Progenitor cell of endocrine pancreas (in vitro differentiated cells): ENCODE results near the gene UCP3. TPM values are rescaled to one million over a fixed set of nuclear protein-coding genes. Genes with fewer than 3 reads are reported as not detected.

Experiments
- DNase-seq: peaks from one replicate; pipeline ENCODE4 v3.0.0; 2021; ENCODE audit warnings: low spot score; ENCODE audit not compliant: unreplicated experiment
- H3K27ac Mint-ChIP-seq: 2 replicates; pipeline ENCODE4 v1.8.0; 2021; ENCODE audit warnings: mild to moderate bottlenecking, moderate library complexity, mixed read lengths
- H3K27me3 Mint-ChIP-seq: 2 replicates; pipeline ENCODE4 v1.8.0; 2021; ENCODE audit warnings: mixed read lengths
- H3K36me3 Mint-ChIP-seq: 2 replicates; pipeline ENCODE4 v1.8.0; 2022; ENCODE audit warnings: mixed read lengths; ENCODE audit not compliant: insufficient read depth
- H3K4me1 Mint-ChIP-seq: 2 replicates; pipeline ENCODE4 v1.8.0; 2021; ENCODE audit warnings: low read depth, mixed read lengths
- H3K4me3 Mint-ChIP-seq: 2 replicates; pipeline ENCODE4 v1.8.0; 2021; ENCODE audit warnings: low read depth, mild to moderate bottlenecking, moderate library complexity, mixed read lengths
- H3K9me3 Mint-ChIP-seq: 2 replicates; pipeline ENCODE4 v1.8.0; 2021; ENCODE audit warnings: low read depth, mixed read lengths
- total RNA-seq: library from RNA; stranded (reverse); gene quantifications from 2 replicates; pipeline ENCODE4 v1.2.1, GENCODE V29; 2021
- TF ChIP-seq, protein P1 (sequence below): fragments of 200-600 bp; sonication (generic); IDR thresholded peaks from one replicate; pipeline ENCODE4 v1.5.0; 2021; ENCODE audit warnings: antibody characterized with exemption, mild to moderate bottlenecking; ENCODE audit not compliant: unreplicated experiment

UCP3 gene
- total RNA-seq, 1 donor from 2014 or later = 4.3 TPM

DNA sequence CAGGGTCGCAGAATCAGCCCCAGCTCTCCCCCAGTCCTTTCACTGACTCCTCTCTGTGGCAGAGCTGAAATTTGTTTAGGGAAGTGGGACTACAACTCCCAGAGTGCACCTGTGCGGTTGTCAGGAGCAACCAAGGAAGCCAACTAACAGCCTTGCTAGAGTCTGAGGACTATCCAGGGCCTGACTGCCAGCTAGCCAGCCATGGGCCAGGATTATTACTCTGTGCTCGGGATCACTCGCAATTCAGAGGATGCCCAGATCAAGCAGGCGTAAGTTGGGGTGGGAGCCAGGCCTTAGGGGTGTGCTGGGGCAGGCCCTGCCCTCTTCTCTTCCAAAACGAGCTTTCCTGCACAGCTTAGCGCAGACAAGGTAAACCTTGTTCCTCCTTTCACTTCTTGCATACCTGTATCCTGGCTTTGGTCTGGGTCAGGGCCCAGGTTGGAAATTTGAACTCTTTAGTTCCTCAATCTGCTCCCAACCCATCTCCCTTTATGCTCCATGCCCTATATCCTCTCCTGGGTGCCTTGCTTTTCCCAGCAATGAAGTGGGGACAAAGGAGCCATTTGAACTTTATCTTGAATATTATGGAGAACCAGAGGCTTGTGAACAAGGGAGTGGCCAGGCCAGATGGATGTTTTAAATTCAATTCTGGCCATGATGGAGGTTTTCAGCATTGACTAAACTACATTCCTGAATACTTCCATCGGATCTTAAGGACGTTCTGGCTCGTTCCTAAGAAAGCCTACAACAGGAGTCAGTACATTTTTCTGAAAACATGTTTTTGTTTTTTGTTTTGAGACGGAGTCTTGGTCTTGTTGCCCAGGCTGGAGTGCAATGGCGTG lies 57.8 kb downstream of the UCP3 start, which contains the start of gene DNAJB13:
Gene DNAJB13, plus strand, starts transcription at position 158 of the 842 bp plus-strand sequence. Its CDS starts 44 bp downstream, at position 202.
- DNase-seq = peak; percentile 34
- peak within 1 kb of the TSS; percentile 16 for H3K4me3 Mint-ChIP-seq
- H3K4me1 Mint-ChIP-seq = peaks cover 6% of the 10 kb centered on the region
- H3K9me3 Mint-ChIP-seq = peaks cover 12% of the 10 kb centered on the region
- H3K27ac Mint-ChIP-seq = no peak within 1 kb of the TSS
- TF ChIP-seq, protein P1, sequence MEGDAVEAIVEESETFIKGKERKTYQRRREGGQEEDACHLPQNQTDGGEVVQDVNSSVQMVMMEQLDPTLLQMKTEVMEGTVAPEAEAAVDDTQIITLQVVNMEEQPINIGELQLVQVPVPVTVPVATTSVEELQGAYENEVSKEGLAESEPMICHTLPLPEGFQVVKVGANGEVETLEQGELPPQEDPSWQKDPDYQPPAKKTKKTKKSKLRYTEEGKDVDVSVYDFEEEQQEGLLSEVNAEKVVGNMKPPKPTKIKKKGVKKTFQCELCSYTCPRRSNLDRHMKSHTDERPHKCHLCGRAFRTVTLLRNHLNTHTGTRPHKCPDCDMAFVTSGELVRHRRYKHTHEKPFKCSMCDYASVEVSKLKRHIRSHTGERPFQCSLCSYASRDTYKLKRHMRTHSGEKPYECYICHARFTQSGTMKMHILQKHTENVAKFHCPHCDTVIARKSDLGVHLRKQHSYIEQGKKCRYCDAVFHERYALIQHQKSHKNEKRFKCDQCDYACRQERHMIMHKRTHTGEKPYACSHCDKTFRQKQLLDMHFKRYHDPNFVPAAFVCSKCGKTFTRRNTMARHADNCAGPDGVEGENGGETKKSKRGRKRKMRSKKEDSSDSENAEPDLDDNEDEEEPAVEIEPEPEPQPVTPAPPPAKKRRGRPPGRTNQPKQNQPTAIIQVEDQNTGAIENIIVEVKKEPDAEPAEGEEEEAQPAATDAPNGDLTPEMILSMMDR = no peak
- H3K36me3 Mint-ChIP-seq = peaks cover 3% of the 10 kb centered on the region
- peaks cover 2% of the 10 kb centered on the region for H3K27me3 Mint-ChIP-seq

Other genes with a start within 250 kb of the UCP3 start
- 81.0 and 88.6 TPM in 2 replicates for gene RAB6A, start 248.0 kb downstream of the UCP3 start, total RNA-seq
- 31.5 and 34.7 TPM in 2 replicates for gene MRPL48, start 221.2 kb downstream of the UCP3 start, total RNA-seq
- gene COA4, start 132.2 kb downstream of the UCP3 start, total RNA-seq = 71.3 and 75.8 TPM in 2 replicates
- 29.3 and 30.8 TPM in 2 replicates for gene PAAF1, start 132.1 kb downstream of the UCP3 start, total RNA-seq
- 1.1 and 1.4 TPM in 2 replicates for gene DNAJB13, start 58.1 kb downstream of the UCP3 start, total RNA-seq
- gene UCP2, start 26.2 kb downstream of the UCP3 start, total RNA-seq = 89.9 and 103 TPM in 2 replicates
- 40.9 and 44.0 TPM in 2 replicates for gene C2CD3, start 161.9 kb upstream of the UCP3 start, total RNA-seq
- 44.6 and 45.9 TPM in 2 replicates for gene PPME1, start 162.2 kb upstream of the UCP3 start, total RNA-seq